Heart left ventricle (tissue), 13 donors: ENCODE results near the gene ABCC3.

ENCODE experiments used
- CTCF ChIP-seq, 12 donors: fragments of 200-600 bp; sonication (generic) in 4 of 12; IDR thresholded peaks; one replicate each; pipeline versions ENCODE4 v1.5.0 to v1.8.0; 2018 to 2022; ENCODE audit warnings: antibody characterized with exemption in 12 of 12, mild to moderate bottlenecking in 5 of 12
- POLR2A ChIP-seq, 2 donors: fragments of 450-650 bp; IDR thresholded peaks; one replicate each; pipeline ENCODE4 v1.6.1; 2017; ENCODE audit warnings: antibody characterized with exemption in 2 of 2, mild to moderate bottlenecking in 2 of 2, moderate library complexity in 2 of 2
- donor health status: ischemic (EF 13 %, LVEDD 7.1; RV severe dilation, severe dysfunction).
- donor health status: DM: no; HTN: yes; CAD: no.
- donor health status: DM: no; HTN: no; CAD: no.
- donor health status: ischemic (EF 25% LVEDD 6.9; RV normal size, moderate dysfunction).
- donor health status: ischemic (EF 25% LVEDD 5.7; RV mildly dilated, moderate dysfunction).
- donor health status: ischemic (EF 35%, LVEDD 5.7; RV mildly dilated, moderate dysfunction).
- donor health status: nonischemic (EF 11% LVEDD 7.7; RV severe dilation, severe dysfunction).
- donor health status: DM: yes; HTN: yes; CAD: no.
- donor health status: PGD.
- donor health status: ischemic (EF 29% LVEDD 5.4; RV normal size, mild dysfunction).
- donor health status: nonischemic (EF 23%, LVEDD 6.1; RV moderate dilation, normal function).

GRCh38 chr17:50697663-50698272, 63.1 kb downstream of the ABCC3 start:
- no peak for TF ChIP-seq CTCF (IDR thresholded peaks at IDR 0.05)
- no peak for TF ChIP-seq POLR2A (IDR thresholded peaks at IDR 0.05)
